HG02642 (cell line): ENCODE results near the gene SERPINF2.
"Not testable (repeated sequence)": the region's sequence is repeated elsewhere in the genome, so short reads cannot be mapped to it uniquely, and the experiment has no call there.

Experiments
- ATAC-seq: cut with Tn5 transposase; IDR thresholded peaks from one replicate; pipeline ENCODE4 v1.9.1; 2021; ENCODE audit warnings: mild to moderate bottlenecking; ENCODE audit not compliant: unreplicated experiment, poor library complexity

SERPINF2 gene

GRCh38 chr17:1742371-1743087, at the start of gene SERPINF2:
SERPINF2 (plus strand) TSS chr17:1742871; CDS start chr17:1744996, 2,125 bp downstream.
- no peak for ATAC-seq

GRCh38 chr17:1693339-1693738, 49.3 kb upstream of the SERPINF2 start:
- no peak for ATAC-seq

- ATAC-seq: no peak
Observed at GRCh38 chr17:1695365-1695764, 47.3 kb upstream of the SERPINF2 start.

GRCh38 chr17:1697681-1698080, 45.0 kb upstream of the SERPINF2 start:
- no peak for ATAC-seq

GRCh38 chr17:1699891-1700290, 42.8 kb upstream of the SERPINF2 start:
- ATAC-seq: not testable (repeated sequence)

- no peak for ATAC-seq
Observed at GRCh38 chr17:1703063-1703462, 39.6 kb upstream of the SERPINF2 start.

- no peak for ATAC-seq
Observed at GRCh38 chr17:1705004-1705403, 37.7 kb upstream of the SERPINF2 start.

GRCh38 chr17:1707107-1707506, 35.6 kb upstream of the SERPINF2 start:
- no peak for ATAC-seq

GRCh38 chr17:1708791-1709346, 33.8 kb upstream of the SERPINF2 start:
- ATAC-seq: not testable (repeated sequence)

GRCh38 chr17:1709403-1709951, 33.2 kb upstream of the SERPINF2 start:
- no peak for ATAC-seq

GRCh38 chr17:1709971-1710806, 32.5 kb upstream of the SERPINF2 start, which contains the start of gene TLCD2:
TLCD2 (minus strand) TSS chr17:1710377; CDS start chr17:1710242, 135 bp downstream.
- ATAC-seq: no peak

GRCh38 chr17:1710807-1711553, 31.7 kb upstream of the SERPINF2 start:
- no peak for ATAC-seq

- no peak for ATAC-seq
Observed at GRCh38 chr17:1711804-1712203, 30.9 kb upstream of the SERPINF2 start.

GRCh38 chr17:1712271-1712670, 30.4 kb upstream of the SERPINF2 start:
- ATAC-seq: no peak

- ATAC-seq: no peak
Observed at GRCh38 chr17:1713160-1713877, 29.4 kb upstream of the SERPINF2 start.

GRCh38 chr17:1713878-1714426, 28.7 kb upstream of the SERPINF2 start:
- no peak for ATAC-seq

GRCh38 chr17:1714427-1714979, 28.2 kb upstream of the SERPINF2 start:
- ATAC-seq: no peak

- no peak for ATAC-seq
Observed at GRCh38 chr17:1714980-1715802, 27.5 kb upstream of the SERPINF2 start.
